Panc1 (cell line): ENCODE results near the gene TRAF3IP3.

Experiments
- POLR2AphosphoS5 ChIP-seq: IDR thresholded peaks from 2 replicates; pipeline ENCODE4 v1.6.1; 2012; ENCODE audit warnings: mild to moderate bottlenecking, low read depth, low read length, moderate library complexity
- TCF7L2 ChIP-seq: IDR thresholded peaks from 2 replicates; pipeline ENCODE4 v1.6.1; 2011; ENCODE audit warnings: mild to moderate bottlenecking, low read depth, low read length, inconsistent platforms
- TF ChIP-seq, protein P1 (sequence below): fragments of 450-650 bp; IDR thresholded peaks from 2 replicates; pipeline ENCODE4 v1.5.1; 2017; ENCODE audit warnings: mild to moderate bottlenecking

- TF ChIP-seq, protein P1, sequence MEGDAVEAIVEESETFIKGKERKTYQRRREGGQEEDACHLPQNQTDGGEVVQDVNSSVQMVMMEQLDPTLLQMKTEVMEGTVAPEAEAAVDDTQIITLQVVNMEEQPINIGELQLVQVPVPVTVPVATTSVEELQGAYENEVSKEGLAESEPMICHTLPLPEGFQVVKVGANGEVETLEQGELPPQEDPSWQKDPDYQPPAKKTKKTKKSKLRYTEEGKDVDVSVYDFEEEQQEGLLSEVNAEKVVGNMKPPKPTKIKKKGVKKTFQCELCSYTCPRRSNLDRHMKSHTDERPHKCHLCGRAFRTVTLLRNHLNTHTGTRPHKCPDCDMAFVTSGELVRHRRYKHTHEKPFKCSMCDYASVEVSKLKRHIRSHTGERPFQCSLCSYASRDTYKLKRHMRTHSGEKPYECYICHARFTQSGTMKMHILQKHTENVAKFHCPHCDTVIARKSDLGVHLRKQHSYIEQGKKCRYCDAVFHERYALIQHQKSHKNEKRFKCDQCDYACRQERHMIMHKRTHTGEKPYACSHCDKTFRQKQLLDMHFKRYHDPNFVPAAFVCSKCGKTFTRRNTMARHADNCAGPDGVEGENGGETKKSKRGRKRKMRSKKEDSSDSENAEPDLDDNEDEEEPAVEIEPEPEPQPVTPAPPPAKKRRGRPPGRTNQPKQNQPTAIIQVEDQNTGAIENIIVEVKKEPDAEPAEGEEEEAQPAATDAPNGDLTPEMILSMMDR: no peak
- TF ChIP-seq POLR2AphosphoS5: no peak
- TF ChIP-seq TCF7L2: no peak
These were observed at the start of gene TRAF3IP3 for GRCh38 chr1:209755926-209756614.
